Neural progenitor cell (in vitro differentiated cells): ENCODE measurements around the gene SPON1.

Experiments used
- CTCF ChIP-seq: fragments of 200-600 bp; sonication (generic); IDR thresholded peaks from 2 replicates; pipeline ENCODE4 v1.5.1; 2017; ENCODE audit warnings: antibody characterized with exemption, mild to moderate bottlenecking
- EZH2 ChIP-seq: fragments of 200-600 bp; sonication (generic); IDR thresholded peaks from 2 replicates; pipeline ENCODE4 v1.6.1; 2017; ENCODE audit warnings: antibody characterized with exemption, mild to moderate bottlenecking, moderate library complexity

GRCh38 chr11:14073849-14074476 is 111.4 kb downstream of the SPON1 start:
- TF ChIP-seq CTCF (no peak), EZH2 (no peak)
